Forelimb muscle (tissue), 1 donor: ENCODE results near the gene TBC1D12. TPM values are rescaled to one million over a fixed set of nuclear protein-coding genes. Genes with fewer than 3 reads are reported as not detected.
"Not testable (repeated sequence)": the region's sequence is repeated elsewhere in the genome, so short reads cannot be mapped to it uniquely, and the experiment has no call there.

Source experiments
- DNase-seq: peaks from one replicate; pipeline ENCODE4 v3.0.0-alpha.2; 2013; ENCODE audit warnings: low read depth
- polyA plus RNA-seq: library from polyadenylated mRNA; unstranded; fragments of 120-200 nt; gene quantifications from one replicate; pipeline ENCODE4 v1.2.1, GENCODE V29; 2013; ENCODE audit not compliant: insufficient read length

Gene TBC1D12
- polyA plus RNA-seq, 1 donor, result 10.3 TPM

GRCh38 chr10:94545391-94546048 is 143.2 kb downstream of the TBC1D12 start, which contains the start of gene HELLS:
HELLS (plus strand) TSS chr10:94545788; CDS start chr10:94545922, 134 bp downstream.
- peak; percentile 81 for DNase-seq

GRCh38 chr10:94546049-94546900 is 143.9 kb downstream of the TBC1D12 start:
- DNase-seq, result no peak

- no peak for DNase-seq
Measured at GRCh38 chr10:94546901-94547185, 144.5 kb downstream of the TBC1D12 start.

GRCh38 chr10:94549221-94549620 is 146.9 kb downstream of the TBC1D12 start:
- DNase-seq, result no peak

- not testable (repeated sequence) for DNase-seq
Measured at GRCh38 chr10:94567714-94568307, 165.5 kb downstream of the TBC1D12 start.

GRCh38 chr10:94571081-94571480 is 168.7 kb downstream of the TBC1D12 start:
- DNase-seq, result no peak

- no peak for DNase-seq
Measured at GRCh38 chr10:94571528-94571927, 169.2 kb downstream of the TBC1D12 start.

GRCh38 chr10:94578790-94579189 is 176.4 kb downstream of the TBC1D12 start:
- no peak for DNase-seq

GRCh38 chr10:94583124-94583523 is 180.8 kb downstream of the TBC1D12 start:
- no peak for DNase-seq

Other genes starting within 250 kb of the TBC1D12 start
- gene NOC3L, start 39.6 kb upstream of the TBC1D12 start, polyA plus RNA-seq, result 14.7 TPM
- 7.5 TPM for gene HELLS, start 143.2 kb downstream of the TBC1D12 start, polyA plus RNA-seq